Fibroblast of upper back skin (primary cell): ENCODE results near the gene RGS21.
"Not testable (repeated sequence)": the region's sequence is repeated elsewhere in the genome, so short reads cannot be mapped to it uniquely, and the experiment has no call there.

Experiments
- DNase-seq: peaks from one replicate; pipeline ENCODE4 v3.0.0-alpha.2; 2013

The RGS21 gene, protein sequence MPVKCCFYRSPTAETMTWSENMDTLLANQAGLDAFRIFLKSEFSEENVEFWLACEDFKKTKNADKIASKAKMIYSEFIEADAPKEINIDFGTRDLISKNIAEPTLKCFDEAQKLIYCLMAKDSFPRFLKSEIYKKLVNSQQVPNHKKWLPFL

DNA sequence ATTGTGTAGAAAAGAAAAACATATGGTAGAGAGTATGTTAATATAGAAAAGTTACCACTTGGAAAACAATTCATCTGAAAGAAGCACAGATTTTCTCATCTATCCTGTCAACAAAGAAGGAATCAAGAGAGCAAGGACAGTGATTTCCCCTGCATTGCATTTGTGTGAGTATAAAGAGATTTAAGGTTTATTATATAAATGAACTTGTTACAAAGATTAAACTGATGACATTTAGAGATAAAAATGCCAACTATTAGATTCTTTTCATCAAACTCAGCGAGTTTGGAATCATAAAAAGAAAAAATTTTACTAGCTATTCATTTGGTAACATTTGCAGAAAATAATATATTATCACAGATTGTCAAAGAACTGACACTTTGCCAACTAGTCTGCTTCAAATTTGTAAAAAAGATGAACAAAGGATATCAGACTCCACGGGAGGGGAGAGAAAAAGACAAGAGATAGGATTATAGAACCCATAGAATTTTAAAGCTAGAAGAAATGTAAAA is at the start of gene RGS21:
RGS21 (plus strand) TSS at position 51 of the 509 bp plus-strand sequence. CDS start 26,045 bp downstream, outside the sequence.
- DNase-seq: peak; percentile 58

DNA sequence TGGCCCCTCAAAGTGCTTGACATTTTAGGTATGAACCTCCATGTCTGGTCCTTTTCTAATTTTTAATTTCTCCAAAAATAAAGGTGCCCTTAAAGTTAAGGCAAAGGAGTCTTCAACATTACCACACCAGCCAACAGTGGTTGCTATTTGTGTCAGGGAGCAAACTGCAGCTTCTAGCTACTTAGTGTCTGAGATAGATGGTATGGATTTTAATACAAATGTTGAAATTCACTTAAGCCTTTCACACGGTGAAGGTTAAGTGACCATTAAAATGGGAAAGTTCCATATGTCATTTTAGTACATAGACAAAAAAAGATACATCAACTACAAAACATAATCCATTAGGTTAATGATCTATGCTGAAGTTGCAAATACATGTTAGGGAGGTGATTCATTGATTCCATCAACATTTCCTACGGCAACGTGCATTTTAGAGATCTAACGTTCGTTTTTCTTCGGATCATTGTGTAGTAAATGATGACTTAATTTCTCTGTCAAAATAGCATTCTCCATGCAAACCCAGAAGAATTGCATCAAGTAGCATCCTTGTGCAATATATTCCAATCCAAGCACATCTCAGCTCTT is 48.2 kb upstream of the RGS21 start:
- DNase-seq: no peak

DNA sequence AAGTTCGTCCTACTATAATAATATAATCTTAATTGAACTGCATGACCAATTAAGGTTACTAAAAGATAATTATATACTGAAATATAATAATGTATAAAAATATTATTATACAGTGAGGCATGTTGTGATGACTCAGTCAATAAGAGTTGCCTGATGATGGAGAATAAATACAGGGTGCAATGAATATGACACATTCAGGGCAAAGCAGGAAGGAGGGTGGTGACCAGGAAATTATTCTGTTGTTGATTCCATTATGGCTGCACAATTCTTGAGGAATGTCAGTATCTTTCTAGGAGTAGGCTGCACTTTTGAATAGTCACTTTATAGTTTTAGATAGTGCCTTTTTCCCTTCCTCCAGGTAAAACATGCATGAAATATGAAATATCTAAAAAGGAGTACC is 46.4 kb upstream of the RGS21 start:
- peak; percentile 8 for DNase-seq

DNA sequence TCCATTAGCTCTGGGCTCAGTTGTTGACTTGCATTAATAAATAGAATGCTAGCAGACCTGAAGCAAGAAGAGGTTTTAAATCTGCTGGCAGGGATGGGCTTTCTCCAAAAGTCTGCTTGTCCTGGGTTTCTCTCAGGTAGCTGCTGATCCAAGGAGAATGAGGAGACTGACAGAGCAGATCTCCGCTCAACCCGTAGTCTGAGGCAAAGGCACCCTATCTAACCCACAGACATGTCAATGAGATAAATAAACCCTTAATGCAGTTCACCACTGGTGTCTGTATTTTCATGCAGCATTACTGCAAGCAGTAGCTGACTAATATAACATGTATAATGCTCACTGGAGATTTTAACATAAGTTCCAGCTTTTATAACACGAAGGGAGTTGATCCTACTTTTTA is 44.1 kb upstream of the RGS21 start:
- no peak for DNase-seq

DNA sequence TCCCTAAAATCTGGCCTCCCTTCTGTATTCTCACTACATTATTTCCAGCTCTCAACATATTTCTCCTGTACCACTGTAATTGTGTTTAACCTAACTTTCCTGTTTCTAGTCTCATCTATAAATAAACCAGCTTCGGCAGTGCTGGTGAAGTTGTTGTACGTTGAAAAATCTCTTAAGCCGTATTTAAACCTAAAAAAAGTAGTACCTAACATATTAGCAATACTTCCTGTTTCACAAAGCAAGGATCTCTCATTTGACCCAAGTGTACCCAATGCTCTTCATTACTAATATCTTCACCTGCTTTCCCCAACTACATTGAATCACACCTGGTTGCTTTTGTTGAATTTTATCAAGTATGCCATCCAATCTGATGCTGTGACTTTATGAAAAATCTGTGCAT is 42.2 kb upstream of the RGS21 start:
- no peak for DNase-seq

DNA sequence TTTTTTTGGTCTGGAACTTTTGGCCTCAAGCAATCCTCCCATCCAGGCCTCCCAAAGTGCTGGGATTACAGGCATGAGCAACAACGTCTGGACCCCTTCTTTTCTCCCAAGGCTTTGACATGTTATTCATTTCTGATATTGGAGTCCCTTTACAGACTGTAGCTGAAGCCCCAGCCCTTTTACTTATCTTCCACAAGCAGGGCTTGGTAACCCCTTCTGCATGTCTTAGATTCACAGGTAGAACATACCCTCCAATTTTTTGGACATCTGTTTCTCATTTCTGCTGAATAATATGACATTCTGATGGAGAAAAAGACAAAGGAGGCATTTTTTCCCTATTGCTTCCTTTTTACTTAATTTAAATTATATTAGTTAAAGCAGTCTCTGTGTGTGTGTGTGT is 39.2 kb upstream of the RGS21 start:
- no peak for DNase-seq

DNA sequence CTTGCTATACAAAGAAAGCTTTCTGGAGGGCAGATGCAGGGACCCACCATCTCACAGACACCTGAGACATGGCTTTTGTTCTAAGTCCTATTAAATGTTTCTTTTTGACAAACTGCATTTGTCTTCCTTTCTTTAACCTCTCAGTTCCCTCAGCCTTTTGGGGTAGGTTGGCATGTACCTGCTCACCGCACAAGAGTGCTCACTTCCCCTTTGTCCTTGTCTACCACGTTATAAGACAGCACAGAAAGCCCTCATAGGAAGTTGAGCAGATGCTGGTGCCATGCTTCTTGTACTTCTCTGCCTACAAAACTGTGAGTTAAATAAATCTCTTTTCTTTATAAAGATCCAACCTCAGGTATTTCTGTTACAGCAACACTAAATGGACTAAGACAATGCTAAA is 31.9 kb upstream of the RGS21 start:
- DNase-seq: no peak

DNA sequence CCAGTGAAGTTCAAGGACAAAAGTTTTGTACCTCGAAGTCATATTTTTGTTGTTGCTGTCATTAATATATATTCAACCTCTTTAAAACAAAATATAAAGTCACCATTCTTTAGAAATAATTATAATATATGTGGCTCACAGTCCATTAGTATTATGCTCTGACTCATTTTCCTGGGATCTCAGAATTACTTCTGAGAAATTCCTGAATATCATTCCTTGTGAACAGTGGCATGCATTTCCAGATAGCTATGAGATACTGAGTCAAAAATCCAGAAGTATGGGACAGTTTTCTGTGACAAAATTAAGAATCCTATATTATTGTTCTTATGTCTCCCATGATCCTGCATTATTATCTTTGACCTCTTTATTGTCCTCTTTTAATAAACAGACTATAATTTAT is 13.8 kb upstream of the RGS21 start:
- DNase-seq: peak; percentile 62

DNA sequence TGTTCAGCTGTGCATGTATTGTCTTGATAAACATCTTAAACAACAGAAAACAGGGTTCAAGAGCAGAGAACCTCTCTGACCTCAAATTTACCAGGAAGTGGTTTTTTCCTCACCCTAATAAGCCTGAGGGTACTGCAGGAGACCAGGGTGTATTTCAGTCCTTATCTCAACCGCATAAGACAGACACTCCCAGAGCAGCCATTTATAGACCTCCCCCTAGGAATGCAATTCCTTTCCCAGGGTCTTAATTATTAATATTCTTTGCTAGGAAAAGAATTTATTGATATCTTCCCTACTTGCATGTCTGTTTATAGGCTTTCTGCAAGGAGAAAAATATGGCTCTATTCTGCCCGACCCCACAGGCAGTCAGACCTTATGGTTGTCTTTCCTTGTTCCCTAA is 8.5 kb upstream of the RGS21 start:
- DNase-seq: not testable (repeated sequence)

DNA sequence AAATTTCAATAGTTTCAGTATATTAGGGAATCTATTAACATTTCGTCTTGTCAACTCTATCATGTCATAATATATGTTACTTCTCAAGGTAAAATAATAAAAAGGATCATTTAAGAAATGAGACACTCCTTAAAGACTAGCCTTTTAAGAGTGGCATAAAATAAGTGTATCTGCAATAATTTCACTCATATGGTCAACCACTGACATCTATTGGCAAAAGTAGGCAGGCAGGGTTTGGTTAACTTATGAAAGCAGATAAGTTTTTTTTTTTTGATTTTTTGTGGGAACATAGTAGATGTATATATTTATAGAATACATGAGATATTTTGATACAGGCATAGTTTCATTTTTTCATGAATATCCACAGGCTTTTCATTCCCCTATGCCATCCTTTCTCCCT is 5.5 kb upstream of the RGS21 start:
- peak; percentile 69 for DNase-seq

DNA sequence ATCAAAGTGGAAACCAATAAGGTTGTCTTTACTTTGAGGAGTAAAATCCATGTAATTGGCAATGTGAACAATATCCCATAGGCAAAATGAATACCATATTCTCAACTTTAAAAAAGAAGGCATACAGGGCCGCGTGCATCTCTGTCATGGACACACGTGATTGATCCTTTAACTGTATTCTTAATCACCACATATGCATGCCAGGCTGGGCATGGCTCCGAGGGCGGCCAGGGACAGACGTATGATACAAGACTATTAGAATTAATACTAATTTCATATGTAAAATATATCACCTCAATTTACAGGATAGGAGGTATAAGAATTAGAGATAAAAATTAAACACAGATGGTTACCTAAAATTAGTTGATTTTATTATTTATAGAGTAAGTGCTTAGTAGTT is 11.2 kb downstream of the RGS21 start:
- DNase-seq: no peak

DNA sequence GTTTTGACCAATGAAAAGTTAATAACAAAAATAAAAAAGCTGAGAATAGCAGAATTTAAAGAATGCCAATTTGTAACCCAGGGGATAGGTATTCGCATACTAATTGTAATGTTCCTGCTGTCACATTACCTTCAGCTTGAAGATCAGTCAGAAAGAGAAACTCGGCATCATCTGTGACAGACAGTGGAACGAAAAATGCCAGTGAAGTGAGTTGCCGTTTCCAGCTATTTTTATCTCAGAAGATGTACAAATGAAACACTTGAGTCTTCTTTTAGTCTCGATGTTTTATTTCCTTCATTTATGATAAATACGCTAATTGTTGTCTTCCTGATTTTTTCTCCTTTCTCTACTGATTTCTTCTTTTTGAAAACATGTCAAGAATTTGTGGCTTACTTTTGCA is 26.1 kb downstream of the RGS21 start:
- DNase-seq: no peak

DNA sequence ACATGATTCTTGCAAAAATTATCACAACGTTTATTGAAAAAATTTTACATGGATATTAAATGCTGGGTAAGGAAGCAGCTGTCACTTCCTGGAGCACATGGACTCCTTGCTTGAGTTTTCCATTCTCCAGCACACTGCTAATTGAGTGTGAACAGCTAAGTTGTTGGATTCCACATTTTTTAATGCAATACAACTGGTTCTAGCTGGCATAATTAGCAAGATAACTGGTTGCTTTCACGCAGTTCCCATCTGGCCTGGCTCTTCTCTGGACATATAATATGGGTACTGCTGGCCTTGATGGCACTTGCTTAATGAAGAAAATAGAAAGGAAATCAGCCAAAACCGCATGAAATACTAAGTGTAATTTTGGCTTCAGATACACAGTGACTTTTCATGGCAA is 26.6 kb downstream of the RGS21 start:
- DNase-seq: no peak

DNA sequence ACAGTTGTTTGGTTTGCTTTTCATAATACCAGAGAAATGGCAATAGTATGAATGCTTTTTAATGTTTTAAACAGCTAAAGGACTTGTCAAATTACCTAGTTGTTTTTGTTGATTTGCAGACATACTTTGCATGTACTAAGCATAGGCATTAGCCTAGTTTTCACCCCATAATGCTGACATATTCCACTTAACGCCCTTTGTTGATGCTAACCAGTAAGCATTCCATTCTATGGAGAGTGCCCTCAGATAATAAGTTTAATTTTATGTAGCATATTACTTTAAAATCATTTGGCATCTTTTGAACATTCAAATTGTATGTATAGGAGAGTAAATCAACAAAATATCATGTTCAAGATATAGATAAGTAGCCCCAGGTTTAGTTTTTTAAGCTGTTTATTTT is 32.5 kb downstream of the RGS21 start:
- no peak for DNase-seq

DNA sequence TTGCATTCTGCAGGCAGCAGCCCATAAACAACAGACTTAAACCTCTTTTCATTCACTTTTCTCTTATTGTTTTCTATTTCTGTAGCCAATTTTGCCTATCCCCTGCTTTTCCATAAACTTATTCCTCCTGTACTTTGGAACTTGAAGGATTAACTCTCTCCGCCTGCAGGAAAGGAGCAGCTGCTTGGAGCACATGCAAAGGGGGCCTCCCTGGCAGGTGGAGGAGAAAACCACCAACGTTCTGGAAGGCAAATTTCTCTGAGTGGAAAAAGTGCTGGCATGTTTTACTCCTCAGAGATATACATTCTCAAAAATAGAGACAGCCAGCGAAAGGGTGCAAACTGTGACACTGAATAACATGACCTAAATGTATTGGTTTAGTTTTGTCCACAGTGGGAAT is 33.6 kb downstream of the RGS21 start:
- DNase-seq: no peak

DNA sequence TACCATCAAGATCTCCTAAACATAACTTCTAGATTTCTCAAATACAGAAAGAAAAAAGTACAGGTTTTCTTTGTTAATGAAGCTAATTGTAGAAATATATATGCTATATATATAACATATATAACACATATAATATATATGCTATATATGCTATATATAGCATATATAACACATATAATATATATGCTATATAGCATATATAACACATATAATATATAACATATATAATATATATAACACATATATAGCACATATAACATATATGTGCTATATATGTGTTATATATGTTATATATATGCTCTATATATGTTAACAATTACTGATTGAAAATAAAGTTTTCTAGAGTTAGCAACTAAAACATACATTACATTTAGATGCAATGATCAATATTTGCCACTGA is 34.8 kb downstream of the RGS21 start:
- DNase-seq: no peak

DNA sequence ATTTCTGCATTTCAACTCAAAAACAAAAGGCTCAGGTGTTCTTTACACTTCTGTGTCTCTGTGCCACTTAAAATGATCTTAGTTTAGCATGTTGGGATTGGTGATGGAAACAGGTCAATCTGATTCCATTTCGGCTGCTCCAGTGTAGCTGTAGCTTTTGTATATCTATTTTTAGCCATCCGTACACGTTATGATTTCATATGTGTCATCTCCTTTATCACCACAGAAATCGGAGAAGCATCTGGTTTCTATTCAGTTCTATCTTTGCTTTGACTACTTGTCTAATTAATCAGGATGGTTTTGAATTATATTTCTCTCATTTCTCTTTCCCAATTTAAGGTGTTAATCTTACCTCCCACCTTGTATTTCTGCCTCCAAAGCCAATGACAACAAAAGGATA is 41.1 kb downstream of the RGS21 start:
- DNase-seq: peak; percentile 59

DNA sequence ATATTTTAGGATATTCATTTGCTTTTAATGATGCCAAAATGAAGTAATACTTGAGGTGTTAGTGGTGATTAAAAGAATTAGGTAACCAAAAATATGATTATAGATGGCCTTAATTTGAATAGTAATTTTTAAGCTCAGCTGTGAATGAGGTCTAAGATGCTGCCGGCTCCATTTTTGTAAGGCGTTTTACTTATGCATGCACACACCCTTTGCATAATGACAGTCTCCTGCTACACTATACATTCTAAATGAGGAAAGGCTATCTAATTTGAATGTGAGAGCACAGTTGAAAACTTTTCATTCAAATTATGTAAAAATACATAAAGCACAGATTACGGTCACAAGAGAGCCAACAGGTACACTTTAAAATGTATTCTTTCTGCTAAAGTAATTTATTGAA is 41.6 kb downstream of the RGS21 start:
- DNase-seq: no peak

DNA sequence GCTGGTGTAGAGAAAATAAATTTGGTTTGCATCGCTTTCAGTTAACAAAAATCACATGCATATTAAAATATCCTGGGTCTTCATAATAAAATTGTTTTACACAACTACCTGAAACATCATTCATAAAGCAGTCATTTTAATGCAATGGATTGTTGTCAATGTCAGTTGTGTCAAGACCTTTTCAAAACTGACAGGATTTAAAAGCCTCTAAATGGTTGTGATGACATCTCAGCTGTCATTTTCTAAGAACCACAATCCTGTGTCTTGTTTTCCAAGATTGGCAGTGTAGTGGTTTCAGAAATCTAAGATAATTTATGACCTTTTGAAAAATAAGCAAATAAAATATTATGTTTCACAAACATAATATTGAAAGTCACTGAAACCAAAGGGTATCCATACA is 42.0 kb downstream of the RGS21 start:
- DNase-seq: no peak

DNA sequence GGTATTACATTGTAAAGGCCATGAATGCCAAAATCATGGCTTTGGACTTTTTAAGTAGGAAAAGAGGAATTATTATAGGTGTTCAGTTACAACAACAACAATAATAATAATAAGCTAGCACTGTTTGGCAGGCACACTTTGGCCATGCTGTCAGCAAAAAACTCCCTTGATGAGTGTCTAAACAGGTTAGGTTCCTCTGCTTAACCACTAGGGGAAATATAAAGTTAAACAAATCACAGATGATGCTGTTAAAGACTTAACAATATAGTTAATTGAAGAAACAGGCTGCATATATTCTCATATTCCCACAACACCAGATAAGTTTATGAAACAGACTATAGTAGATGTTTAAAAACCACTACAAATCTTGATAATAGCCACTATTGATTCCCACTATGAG is 46.4 kb downstream of the RGS21 start:
- DNase-seq: no peak

DNA sequence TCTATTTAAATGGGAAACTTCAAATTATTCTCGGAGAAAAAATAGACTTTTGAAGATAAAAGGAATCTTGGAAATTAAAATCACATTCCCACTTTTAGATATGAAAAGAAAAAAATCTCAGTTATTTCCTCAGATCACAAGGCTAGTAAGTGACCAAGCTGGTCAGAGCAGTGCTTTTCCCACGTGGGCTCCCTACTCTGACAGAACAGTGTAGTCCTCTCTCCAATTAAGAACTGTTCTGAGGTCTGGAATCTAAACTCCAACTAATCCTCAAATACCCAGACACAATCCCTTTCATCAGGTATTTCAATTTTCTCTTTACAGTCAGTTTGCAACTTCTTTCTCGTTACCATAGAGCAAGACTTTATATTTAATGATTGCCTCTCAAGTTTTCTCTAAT is 50.6 kb downstream of the RGS21 start:
- DNase-seq: no peak

DNA sequence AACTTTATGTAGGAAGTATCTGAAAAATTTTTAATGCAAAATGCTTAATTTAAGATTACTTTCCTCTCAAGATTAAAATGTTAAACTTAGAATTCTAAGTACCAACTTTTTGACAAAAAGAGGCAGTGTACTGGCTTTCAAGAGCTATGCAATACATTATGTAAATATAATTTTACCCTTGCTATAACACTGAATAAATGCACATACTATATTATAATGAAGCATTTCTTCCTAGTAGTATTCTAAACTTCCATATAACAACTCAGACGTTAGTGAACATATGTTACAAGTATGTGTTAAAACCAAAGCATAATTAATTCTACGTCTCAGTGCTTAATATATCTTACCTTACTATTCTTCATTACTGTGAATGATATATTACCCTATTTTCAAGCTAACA is 58.5 kb downstream of the RGS21 start:
- no peak for DNase-seq

DNA sequence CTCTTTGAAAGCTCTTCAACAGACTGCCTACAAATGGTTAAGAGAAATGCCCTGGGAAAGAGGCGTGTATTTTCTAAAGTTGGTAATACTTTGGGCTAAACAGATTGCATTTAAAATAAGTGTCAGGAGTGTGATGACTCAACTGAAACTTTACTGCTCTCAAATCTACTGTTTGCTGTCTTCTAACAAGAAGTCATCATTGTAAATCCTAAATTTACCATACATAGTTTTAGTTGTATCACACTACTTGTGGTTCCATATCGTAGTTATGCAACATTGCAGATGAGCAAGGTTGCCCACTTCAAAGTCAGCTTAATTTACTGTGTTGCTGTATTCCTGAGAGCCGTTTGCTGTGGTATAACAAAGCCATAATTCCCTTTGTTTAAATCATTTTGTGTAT is 59.6 kb downstream of the RGS21 start:
- peak; percentile 2 for DNase-seq

DNA sequence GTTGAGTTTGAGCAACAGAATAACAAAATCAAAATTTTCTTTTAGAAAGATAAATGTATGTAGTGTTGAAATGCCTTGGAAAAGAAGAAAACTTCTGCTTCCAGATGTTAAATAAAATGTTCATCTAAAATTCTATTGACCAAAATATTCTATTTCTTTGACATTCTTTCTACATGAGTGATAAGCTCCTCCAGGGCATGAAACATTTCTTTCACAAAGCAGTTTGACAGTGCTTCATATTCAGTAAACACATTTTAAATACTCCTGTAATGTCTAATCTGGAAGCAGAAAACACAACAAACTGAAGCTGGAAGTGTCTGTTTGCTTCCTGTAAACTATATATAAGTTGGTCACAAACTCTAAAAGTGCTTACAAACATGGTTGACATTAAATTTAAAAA is 61.5 kb downstream of the RGS21 start:
- DNase-seq: peak; percentile 25

DNA sequence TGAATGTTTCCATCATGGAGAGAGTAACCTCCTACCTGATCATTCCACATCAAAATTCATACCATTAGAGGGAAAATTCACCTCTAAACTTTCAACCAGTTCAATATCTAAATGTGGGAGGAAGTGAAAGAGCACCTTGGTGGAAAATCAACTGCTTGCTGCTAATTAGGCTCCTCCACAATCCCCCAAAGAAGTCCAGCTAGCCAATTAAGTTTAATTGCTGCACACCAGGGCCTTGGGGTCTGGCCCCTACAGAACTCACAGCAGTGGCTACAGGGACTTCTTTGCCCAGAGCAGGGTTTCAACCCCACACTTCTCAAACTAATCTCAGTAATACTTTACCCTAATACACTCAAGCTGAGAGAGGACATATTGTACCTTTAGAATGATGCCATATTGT is 62.1 kb downstream of the RGS21 start:
- no peak for DNase-seq
